Measurements from ENCODE around the gene ASGR2. TPM values are rescaled to one million over a fixed set of nuclear protein-coding genes. Genes with fewer than 3 reads are reported as not detected.

Gene ASGR2
- total RNA-seq, 3 donors from 2014 or later, result 0.96 TPM; not detected in 2

DNA sequence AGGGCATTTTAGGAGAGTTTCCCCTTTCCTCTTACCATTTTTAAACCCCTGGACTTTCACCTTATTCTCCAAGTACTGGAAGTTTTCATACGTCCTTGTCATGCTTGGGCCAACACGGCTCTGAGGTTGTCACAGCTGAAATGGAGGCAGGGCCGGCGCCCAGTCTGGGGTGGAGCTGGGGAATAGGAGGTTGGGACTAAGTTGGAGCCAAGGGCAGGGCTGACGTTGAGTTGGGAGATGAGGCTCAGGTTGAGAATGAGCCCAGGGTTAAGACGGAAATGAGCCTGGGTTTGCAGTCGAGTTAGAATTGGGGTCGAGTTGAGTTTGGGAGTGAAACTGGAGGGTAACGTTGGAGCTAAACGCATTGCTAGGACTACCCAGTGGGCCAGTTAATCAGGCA, 35.9 kb downstream of the ASGR2 start:
- TF ChIP-seq CTCF (IDR thresholded peaks at IDR 0.05), result no peak
- Histone ChIP-seq H3K4me3 (no peak overlapping the region), H3K4me1 (ENCODE audit: low read depth) (no peaks in the 10 kb centered on the region), H3K9me3 (no peaks in the 10 kb centered on the region), H3K36me3 (ENCODE audit: low read depth) (no peaks in the 10 kb centered on the region)
- intact Hi-C loops (cut with DNase I, micrococcal nuclease), result no loop called here
- no peak for DNase-seq
- ATAC-seq, result no peak

- TF ChIP-seq CTCF (IDR thresholded peaks at IDR 0.05), result no peak
- intact Hi-C loops (cut with DNase I, micrococcal nuclease), result no loop called here
- Histone ChIP-seq H3K36me3 (ENCODE audit: low read depth) (no peaks in the 10 kb centered on the region), H3K9me3 (no peaks in the 10 kb centered on the region), H3K4me3 (no peak overlapping the region), H3K4me1 (ENCODE audit: low read depth) (no peaks in the 10 kb centered on the region)
- ATAC-seq, result no peak
- DNase-seq, result no peak
These were observed 36.6 kb downstream of the ASGR2 start for GRCh38 chr17:7077911-7078546.

- Histone ChIP-seq H3K4me3 (no peak overlapping the region), H3K4me1 (ENCODE audit: low read depth) (no peaks in the 10 kb centered on the region), H3K9me3 (no peaks in the 10 kb centered on the region), H3K36me3 (ENCODE audit: low read depth) (no peaks in the 10 kb centered on the region)
- DNase-seq (no peak), ATAC-seq (no peak)
- TF ChIP-seq CTCF (IDR thresholded peaks at IDR 0.05), result no peak
- intact Hi-C loops (cut with DNase I, micrococcal nuclease), result no loop called here
These were observed 39.7 kb downstream of the ASGR2 start for GRCh38 chr17:7074931-7075330.

DNA sequence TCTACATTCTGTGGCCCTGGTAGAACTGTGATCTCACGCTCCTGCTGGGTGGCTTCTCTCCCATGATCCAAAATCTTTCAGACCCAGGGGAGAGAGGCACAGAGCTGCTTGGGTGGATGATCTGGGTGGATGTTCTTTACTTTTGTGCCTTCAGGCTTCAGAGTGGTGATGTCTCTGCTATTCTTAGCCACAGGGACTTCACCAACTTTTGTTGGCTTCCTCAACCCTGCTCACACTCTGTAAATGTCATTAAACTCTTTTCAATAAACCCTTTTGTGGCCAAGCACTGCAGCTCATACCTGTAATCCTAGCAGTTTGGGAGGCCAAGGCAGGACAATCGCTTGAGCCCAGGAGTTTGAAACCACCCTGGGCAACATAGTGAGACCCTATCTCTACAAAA, 42.2 kb downstream of the ASGR2 start:
- no peak for DNase-seq
- Histone ChIP-seq H3K4me3 (no peak overlapping the region), H3K36me3 (ENCODE audit: low read depth) (no peaks in the 10 kb centered on the region), H3K9me3 (peaks cover 4% of the 10 kb centered on the region), H3K4me1 (ENCODE audit: low read depth) (no peaks in the 10 kb centered on the region)
- intact Hi-C loops (cut with DNase I, micrococcal nuclease), result no loop called here
- TF ChIP-seq CTCF (IDR thresholded peaks at IDR 0.05), result no peak
- ATAC-seq, result no peak

DNA sequence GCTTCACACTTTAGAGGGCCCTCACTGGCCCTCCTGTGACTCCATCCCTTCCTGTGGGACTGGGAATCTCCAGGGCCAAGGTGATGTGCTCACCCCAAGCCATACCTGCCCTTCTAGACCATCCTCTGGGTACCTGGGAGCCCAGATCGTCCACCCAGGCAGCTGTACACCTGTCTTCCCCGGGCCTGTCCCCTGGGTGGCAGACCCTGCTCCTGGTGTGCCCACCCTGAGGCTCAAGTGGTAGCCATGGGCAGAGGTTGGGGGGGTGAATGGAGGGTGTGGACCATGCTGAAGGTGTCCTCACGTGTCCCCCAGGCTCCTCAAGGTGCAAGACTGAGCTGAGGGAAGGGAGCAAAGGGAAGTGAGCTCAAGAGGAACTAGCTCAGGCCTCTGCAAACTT, 43.9 kb downstream of the ASGR2 start:
- TF ChIP-seq CTCF (IDR thresholded peaks at IDR 0.05), result no peak
- Histone ChIP-seq H3K4me1 (ENCODE audit: low read depth) (no peaks in the 10 kb centered on the region), H3K4me3 (no peak overlapping the region), H3K9me3 (peaks cover 4% of the 10 kb centered on the region), H3K36me3 (ENCODE audit: low read depth) (no peaks in the 10 kb centered on the region)
- DNase-seq (no peak), ATAC-seq (no peak)
- intact Hi-C loops (cut with DNase I, micrococcal nuclease), result no loop called here

- no peak for TF ChIP-seq CTCF (IDR thresholded peaks at IDR 0.05)
- Histone ChIP-seq H3K4me1 (ENCODE audit: low read depth) (no peaks in the 10 kb centered on the region), H3K4me3 (no peak overlapping the region), H3K9me3 (peaks cover 4% of the 10 kb centered on the region), H3K36me3 (ENCODE audit: low read depth) (no peaks in the 10 kb centered on the region)
- DNase-seq (no peak), ATAC-seq (no peak)
- intact Hi-C loops (cut with DNase I, micrococcal nuclease), result no loop called here
These were observed 46.4 kb downstream of the ASGR2 start for GRCh38 chr17:7068268-7068667.

Data from mucosa of descending colon (tissue), 3 donors.